GM18498 (cell line): ENCODE data around the gene NPR3.
"Not testable (repeated sequence)": the region's sequence is repeated elsewhere in the genome, so short reads cannot be mapped to it uniquely, and the experiment has no call there.

Source experiments
- ATAC-seq: cut with Tn5 transposase; IDR thresholded peaks from one replicate; pipeline ENCODE4 v1.9.1; 2021; ENCODE audit warnings: mild to moderate bottlenecking, moderate library complexity; ENCODE audit not compliant: unreplicated experiment

Gene NPR3

GRCh38 chr5:32805462-32805861 lies 94.3 kb downstream of the NPR3 start:
- not testable (repeated sequence) for ATAC-seq

- no peak for ATAC-seq
Measured at GRCh38 chr5:32805971-32806638, 95.0 kb downstream of the NPR3 start.

GRCh38 chr5:32808783-32809182 lies 97.7 kb downstream of the NPR3 start:
- no peak for ATAC-seq

GRCh38 chr5:32810804-32811203 lies 99.7 kb downstream of the NPR3 start:
- ATAC-seq = no peak

GRCh38 chr5:32812399-32812798 lies 101.3 kb downstream of the NPR3 start:
- no peak for ATAC-seq

DNA sequence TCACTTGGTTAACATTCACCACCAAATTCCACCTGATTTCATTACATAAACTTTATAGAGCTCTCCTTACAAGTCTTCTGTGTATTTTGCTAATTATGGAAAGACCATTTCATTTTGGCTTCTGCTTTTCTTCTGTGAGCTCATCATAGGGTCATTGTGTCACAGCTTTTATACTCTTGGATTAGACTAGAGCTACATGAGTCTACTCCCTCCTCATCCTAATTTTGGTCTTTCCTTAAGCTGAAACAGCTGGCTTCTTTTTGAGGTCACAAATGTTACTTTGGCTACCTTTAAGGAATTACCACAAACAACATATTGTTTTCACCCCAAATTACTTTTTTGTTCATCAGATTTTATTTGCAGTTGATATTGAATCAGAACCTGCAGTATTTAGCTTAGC lies 103.0 kb downstream of the NPR3 start:
- no peak for ATAC-seq

- ATAC-seq = no peak
Measured at GRCh38 chr5:32814620-32815019, 103.5 kb downstream of the NPR3 start.

- no peak for ATAC-seq
Measured at GRCh38 chr5:32827981-32828380, 116.9 kb downstream of the NPR3 start.

- ATAC-seq = no peak
Measured at GRCh38 chr5:32828492-32828891, 117.4 kb downstream of the NPR3 start.

DNA sequence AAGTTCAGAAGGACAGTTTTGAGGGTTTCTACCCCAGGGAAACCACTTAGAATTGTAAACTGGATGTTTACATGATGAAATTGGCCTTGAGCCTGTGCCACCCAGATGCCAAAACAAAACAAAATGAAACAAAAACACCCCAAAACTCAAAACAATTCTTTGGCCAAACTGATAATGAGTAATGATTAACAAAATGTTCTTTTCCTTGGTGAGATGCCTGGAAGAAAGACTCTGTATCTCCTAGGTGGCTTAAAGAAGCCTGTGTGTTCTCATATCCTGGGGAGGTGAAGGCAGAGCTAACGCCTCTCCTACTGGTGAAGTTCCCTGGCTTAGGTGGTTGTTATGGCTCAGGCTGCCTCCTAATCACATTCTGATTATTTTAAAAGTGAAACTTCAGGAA lies 120.5 kb downstream of the NPR3 start:
- no peak for ATAC-seq

GRCh38 chr5:32833127-32833526 lies 122.0 kb downstream of the NPR3 start:
- no peak for ATAC-seq

DNA sequence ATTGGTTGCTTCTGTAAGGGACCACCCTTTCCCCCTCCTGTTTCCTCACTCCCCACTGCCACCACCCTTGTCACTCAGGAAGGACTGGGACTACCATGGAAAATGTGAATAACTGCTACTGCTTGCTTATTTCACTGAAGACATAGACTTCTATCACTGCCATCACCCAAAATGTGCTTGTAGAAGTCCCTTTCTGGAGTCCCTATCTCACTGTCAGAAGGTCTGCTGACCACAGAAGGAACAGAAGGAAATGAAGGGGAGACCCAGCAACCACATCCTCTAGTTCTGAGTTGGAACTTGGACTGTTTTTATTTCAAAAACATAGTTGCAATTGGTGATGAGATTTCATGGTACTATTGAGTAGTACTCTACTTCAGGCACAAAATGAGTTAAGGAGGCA lies 122.5 kb downstream of the NPR3 start:
- no peak for ATAC-seq

- ATAC-seq = no peak
Measured at GRCh38 chr5:32834251-32834650, 123.1 kb downstream of the NPR3 start.

- no peak for ATAC-seq
Measured at GRCh38 chr5:32836176-32836575, 125.1 kb downstream of the NPR3 start.

DNA sequence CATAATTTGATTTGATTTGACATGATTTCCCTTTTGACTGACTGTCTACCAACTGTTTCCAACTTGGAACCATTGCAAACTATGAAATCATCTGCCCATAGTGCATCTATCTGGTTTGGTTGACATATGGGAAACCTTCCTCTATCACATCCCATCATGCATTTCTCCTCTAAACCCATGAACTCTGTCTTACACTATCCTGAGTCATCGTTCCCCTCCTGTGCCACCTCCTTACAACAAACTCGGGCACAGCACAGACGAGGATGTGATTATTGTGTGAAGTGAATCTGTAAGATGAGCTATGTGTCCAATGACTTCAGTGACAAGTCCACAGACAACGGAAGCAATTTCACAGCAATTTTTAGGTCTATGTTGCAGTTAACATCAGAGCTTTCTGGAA lies 126.1 kb downstream of the NPR3 start:
- no peak for ATAC-seq

DNA sequence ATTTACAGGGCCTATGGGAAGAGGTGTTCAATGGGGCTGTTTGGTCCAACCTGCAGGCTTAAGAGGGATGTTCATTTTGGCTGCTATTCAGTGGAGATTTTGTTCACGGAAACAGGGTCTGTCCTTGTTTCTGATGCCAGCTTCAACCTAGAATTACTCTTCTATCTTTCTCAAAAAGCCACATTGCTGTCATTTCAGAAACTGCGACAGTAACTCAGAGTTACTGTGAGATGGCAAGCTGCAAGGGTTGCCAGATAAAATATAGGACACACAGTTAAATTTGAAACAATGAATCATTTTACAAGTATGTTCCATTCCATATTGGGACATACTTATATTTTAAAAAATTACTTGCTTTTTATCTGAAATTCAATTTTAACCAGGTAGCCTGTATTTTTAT lies 128.0 kb downstream of the NPR3 start:
- ATAC-seq = no peak

DNA sequence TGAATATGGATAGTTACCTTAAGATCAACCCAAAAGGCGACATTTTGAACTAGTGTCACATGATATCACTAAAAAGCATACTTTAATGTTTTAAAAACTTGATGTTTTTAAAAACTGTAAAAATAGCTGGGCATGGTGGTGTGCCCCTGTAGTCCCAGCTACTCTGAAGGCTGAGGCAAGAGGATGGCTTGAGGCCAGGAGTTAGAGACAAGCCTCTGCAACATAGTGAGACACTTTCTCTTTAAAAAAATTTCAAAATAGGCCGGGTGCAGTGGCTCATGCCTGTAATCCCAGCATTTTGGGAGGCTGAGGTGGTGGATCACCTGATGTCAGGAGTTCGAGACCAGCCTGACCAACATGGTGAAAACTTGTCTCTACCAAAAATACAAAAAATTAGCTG lies 129.5 kb downstream of the NPR3 start:
- ATAC-seq = no peak
